Neural cell (in vitro differentiated cells): ENCODE measurements around the gene FAM53A. TPM values are rescaled to one million over a fixed set of nuclear protein-coding genes. Genes with fewer than 3 reads are reported as not detected.

Experiments
- H2AFZ ChIP-seq: fragments of 200-600, 300-800 bp; sonication (generic), shearing (Covaris generic); 2 replicates; pipeline ENCODE4 v1.6.0; 2014; ENCODE audit warnings: low read depth, mild to moderate bottlenecking, antibody characterized with exemption, low read length, moderate library complexity
- H3F3A ChIP-seq: fragments of 200-600 bp; shearing (Covaris generic); 2 replicates; pipeline ENCODE4 v1.6.1; 2016; ENCODE audit warnings: mild to moderate bottlenecking, moderate library complexity, mixed read lengths, antibody characterized with exemption, low read length; ENCODE audit not compliant: insufficient read depth, poor library complexity, severe bottlenecking
- H3K27ac ChIP-seq: fragments of 200-600, 300-800 bp; sonication (generic), shearing (Covaris generic); 2 replicates; pipeline ENCODE4 v1.5.1; 2014; ENCODE audit warnings: mild to moderate bottlenecking, low read length, moderate library complexity
- H3K27me3 ChIP-seq: fragments of 300-800, 200-600 bp; sonication (generic), shearing (Covaris generic); 2 replicates; pipeline ENCODE4 v1.6.0; 2014; ENCODE audit warnings: mild to moderate bottlenecking, low read depth, low read length, moderate library complexity; ENCODE audit not compliant: insufficient read depth
- H3K36me3 ChIP-seq: fragments of 300-800, 200-600 bp; sonication (generic), shearing (Covaris generic); 2 replicates; pipeline ENCODE4 v1.5.1; 2014; ENCODE audit warnings: mild to moderate bottlenecking, antibody characterized with exemption, low read length, moderate library complexity; ENCODE audit not compliant: insufficient read depth
- H3K4me2 ChIP-seq: fragments of 300-800, 200-600 bp; sonication (generic), shearing (Covaris generic); 2 replicates; pipeline ENCODE4 v1.6.0; 2014; ENCODE audit warnings: mild to moderate bottlenecking, low read length
- H3K4me3 ChIP-seq: fragments of 300-800, 200-600 bp; sonication (generic), shearing (Covaris generic); 2 replicates; pipeline ENCODE4 v1.5.1; 2014; ENCODE audit warnings: mild to moderate bottlenecking, low read length, moderate library complexity
- H3K79me2 ChIP-seq: fragments of 200-600 bp; shearing (Covaris generic); replicated peaks from 2 replicates; pipeline ENCODE4 v1.6.0; 2014; ENCODE audit warnings: mild to moderate bottlenecking, low read length, moderate library complexity; ENCODE audit not compliant: insufficient read depth
- H3K9ac ChIP-seq: fragments of 300-800, 200-600 bp; sonication (generic), shearing (Covaris generic); 2 replicates; pipeline ENCODE4 v1.6.1; 2016; ENCODE audit warnings: mild to moderate bottlenecking, low read length, mixed read lengths
- H3K9me2 ChIP-seq: fragments of 200-600 bp; shearing (Covaris generic); 2 replicates; pipeline ENCODE4 v1.6.1; 2016; ENCODE audit warnings: mild to moderate bottlenecking, low read length, mixed read lengths; ENCODE audit not compliant: insufficient read depth
- H3K9me3 ChIP-seq: fragments of 200-600, 300-800 bp; sonication (generic), shearing (Covaris generic); 2 replicates; pipeline ENCODE4 v1.6.1; 2016; ENCODE audit warnings: mild to moderate bottlenecking, mixed run types, low read length, moderate library complexity, mixed read lengths
- H4K20me1 ChIP-seq: fragments of 200-600 bp; shearing (Covaris generic); 2 replicates; pipeline ENCODE4 v1.6.1; 2016; ENCODE audit warnings: mild to moderate bottlenecking, mixed run types; ENCODE audit not compliant: insufficient read depth
- EP300 ChIP-seq: fragments of 450-650 bp; conservative IDR thresholded peaks from 2 replicates; pipeline ENCODE4 v1.6.1; 2014; ENCODE audit warnings: antibody characterized with exemption, mild to moderate bottlenecking, moderate library complexity; ENCODE audit not compliant: poor library complexity, severe bottlenecking
- EZH2 ChIP-seq: fragments of 200-600, 300-800 bp; shearing (Covaris generic), sonication (generic); IDR thresholded peaks from 2 replicates; pipeline ENCODE4 v1.6.1; 2014; ENCODE audit warnings: antibody characterized with exemption, low read length, borderline replicate concordance, mild to moderate bottlenecking; ENCODE audit not compliant: insufficient read depth, poor library complexity, severe bottlenecking
- MXI1 ChIP-seq: fragments of 450-650 bp; conservative IDR thresholded peaks from 2 replicates; pipeline ENCODE4 v1.6.1; 2014; ENCODE audit warnings: antibody characterized with exemption, mild to moderate bottlenecking; ENCODE audit not compliant: poor library complexity, severe bottlenecking
- POLR2AphosphoS5 ChIP-seq: IDR thresholded peaks from 2 replicates; pipeline ENCODE4 v1.6.1; 2012
- RAD21 ChIP-seq: fragments of 450-650 bp; conservative IDR thresholded peaks from 2 replicates; pipeline ENCODE4 v1.6.1; 2014; ENCODE audit warnings: antibody characterized with exemption, mild to moderate bottlenecking, moderate library complexity
- REST ChIP-seq: IDR thresholded peaks from 2 replicates; pipeline ENCODE4 v1.6.1; 2012; ENCODE audit warnings: borderline replicate concordance
- SMC3 ChIP-seq: fragments of 450-650 bp; conservative IDR thresholded peaks from 2 replicates; pipeline ENCODE4 v1.6.1; 2014; ENCODE audit warnings: antibody characterized with exemption, mild to moderate bottlenecking, moderate library complexity; ENCODE audit not compliant: poor library complexity
- TAF1 ChIP-seq: IDR thresholded peaks from 2 replicates; pipeline ENCODE4 v1.6.1; 2012; ENCODE audit warnings: low read depth
- polyA plus RNA-seq: library from polyadenylated mRNA; depleted of rRNA; stranded (reverse); fragments of >200 nt; gene quantifications from 2 replicates; pipeline ENCODE4 v1.2.3, GENCODE V29; 2014
- TF ChIP-seq, protein P1 (sequence below): fragments of 450-650 bp; IDR thresholded peaks from 2 replicates; pipeline ENCODE4 v1.5.1; 2014; ENCODE audit warnings: antibody characterized with exemption, mild to moderate bottlenecking, moderate library complexity; ENCODE audit not compliant: poor library complexity, severe bottlenecking

FAM53A gene
- polyA plus RNA-seq, 1 donor from 2014 or later: not detected

GRCh38 chr4:1666391-1666790 is 17.7 kb downstream of the FAM53A start:
- no peak overlapping the region for H3K4me2 ChIP-seq
- no peak overlapping the region for H2AFZ ChIP-seq
- H3K9me3 ChIP-seq: no peaks in the 10 kb centered on the region
- no peaks in the 10 kb centered on the region for H3F3A ChIP-seq
- no peaks in the 10 kb centered on the region for H3K36me3 ChIP-seq
- H3K4me3 ChIP-seq: no peak overlapping the region
- H3K9me2 ChIP-seq: no peaks in the 10 kb centered on the region
- no peaks in the 10 kb centered on the region for H4K20me1 ChIP-seq
- no peaks in the 10 kb centered on the region for H3K27me3 ChIP-seq
- H3K79me2 ChIP-seq: no peaks in the 10 kb centered on the region
- no peak overlapping the region for H3K9ac ChIP-seq
- H3K27ac ChIP-seq: no peak overlapping the region
- TF ChIP-seq RAD21: no peak
- TF ChIP-seq TAF1: no peak

DNA sequence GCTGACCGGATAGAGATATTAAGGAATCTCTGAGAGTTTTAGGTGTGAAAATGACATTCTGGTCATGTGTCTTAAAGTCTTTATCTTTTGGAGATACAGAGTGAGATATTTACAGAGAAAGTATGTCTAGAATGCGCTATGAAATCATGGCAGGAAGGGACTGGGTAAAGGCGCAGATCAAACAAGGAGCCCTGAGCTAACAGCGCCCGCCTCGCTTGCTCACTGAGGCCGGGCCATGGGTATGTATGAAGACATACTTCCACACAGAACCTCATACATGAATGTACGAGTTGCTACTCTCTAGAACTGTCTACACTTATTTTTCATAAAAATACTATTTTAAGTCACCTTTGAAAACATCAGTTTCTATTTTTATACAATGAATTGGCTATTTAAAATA is 20.0 kb downstream of the FAM53A start:
- Histone ChIP-seq H4K20me1 (no peaks in the 10 kb centered on the region), H3K36me3 (no peaks in the 10 kb centered on the region), H3K9me2 (no peaks in the 10 kb centered on the region), H3K9ac (no peak overlapping the region), H3K79me2 (no peaks in the 10 kb centered on the region), H3K4me2 (no peak overlapping the region), H3F3A (no peaks in the 10 kb centered on the region), H2AFZ (no peak overlapping the region), H3K27me3 (no peaks in the 10 kb centered on the region), H3K9me3 (no peaks in the 10 kb centered on the region), H3K27ac (no peak overlapping the region), H3K4me3 (no peak overlapping the region)
- TF ChIP-seq TAF1 (no peak), POLR2AphosphoS5 (no peak), RAD21 (no peak), REST (no peak), SMC3 (no peak), EZH2 (no peak), MXI1 (no peak), EP300 (no peak)
- TF ChIP-seq, protein P1, sequence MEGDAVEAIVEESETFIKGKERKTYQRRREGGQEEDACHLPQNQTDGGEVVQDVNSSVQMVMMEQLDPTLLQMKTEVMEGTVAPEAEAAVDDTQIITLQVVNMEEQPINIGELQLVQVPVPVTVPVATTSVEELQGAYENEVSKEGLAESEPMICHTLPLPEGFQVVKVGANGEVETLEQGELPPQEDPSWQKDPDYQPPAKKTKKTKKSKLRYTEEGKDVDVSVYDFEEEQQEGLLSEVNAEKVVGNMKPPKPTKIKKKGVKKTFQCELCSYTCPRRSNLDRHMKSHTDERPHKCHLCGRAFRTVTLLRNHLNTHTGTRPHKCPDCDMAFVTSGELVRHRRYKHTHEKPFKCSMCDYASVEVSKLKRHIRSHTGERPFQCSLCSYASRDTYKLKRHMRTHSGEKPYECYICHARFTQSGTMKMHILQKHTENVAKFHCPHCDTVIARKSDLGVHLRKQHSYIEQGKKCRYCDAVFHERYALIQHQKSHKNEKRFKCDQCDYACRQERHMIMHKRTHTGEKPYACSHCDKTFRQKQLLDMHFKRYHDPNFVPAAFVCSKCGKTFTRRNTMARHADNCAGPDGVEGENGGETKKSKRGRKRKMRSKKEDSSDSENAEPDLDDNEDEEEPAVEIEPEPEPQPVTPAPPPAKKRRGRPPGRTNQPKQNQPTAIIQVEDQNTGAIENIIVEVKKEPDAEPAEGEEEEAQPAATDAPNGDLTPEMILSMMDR: no peak

- Histone ChIP-seq H3K36me3 (no peaks in the 10 kb centered on the region), H3K4me3 (no peak overlapping the region), H3K9me3 (no peaks in the 10 kb centered on the region), H3K27ac (no peak overlapping the region), H2AFZ (no peak overlapping the region), H3F3A (no peaks in the 10 kb centered on the region), H3K27me3 (no peaks in the 10 kb centered on the region), H4K20me1 (no peaks in the 10 kb centered on the region), H3K9me2 (no peaks in the 10 kb centered on the region), H3K9ac (no peak overlapping the region), H3K4me2 (no peak overlapping the region), H3K79me2 (no peaks in the 10 kb centered on the region)
- TF ChIP-seq MXI1 (no peak), REST (no peak), EZH2 (no peak), EP300 (no peak), POLR2AphosphoS5 (no peak)
- TF ChIP-seq, protein P1: no peak
These were observed 20.6 kb downstream of the FAM53A start for GRCh38 chr4:1663549-1663948.
